ENCODE results near the gene NHLRC4. TPM values are rescaled to one million over a fixed set of nuclear protein-coding genes. Genes with fewer than 3 reads are reported as not detected.

NHLRC4 gene
- polyA plus RNA-seq, 2 of the 4 experiments (the other 2 are of a cell fraction) = 0.03 to 0.09 TPM

- no peak for TF ChIP-seq HMGXB4 (CRISPR knock-in tag; IDR thresholded peaks at IDR 0.05; ENCODE audit: borderline replicate concordance)
Observed at GRCh38 chr16:553601-554296, 13.1 kb upstream of the NHLRC4 start (continued).

- H3K27ac ChIP-seq = no peak overlapping the region
- ChIA-PET POLR2A (no interaction called here), CTCF (interaction anchor here (1.0 to 1.4 kb wide), 2 partner anchors 24 to 113 kb away, joined by 3 to 4 read pairs; no protein-coding TSS in a partner anchor)
- WGBS (ENCODE audit: missing lambda C conversion rate) = 90% methylated on average over 11 of the region's 11 CpGs
- no peak overlapping the region for H3K4me3 ChIP-seq
- no peak overlapping the region for H3K4me2 ChIP-seq
- TF ChIP-seq RFX5 (IDR thresholded peaks at IDR 0.05) = no peak
- TF ChIP-seq TP53 (CRISPR knock-in tag; IDR thresholded peaks at IDR 0.05) = no peak
- TF ChIP-seq NR3C1 (IDR thresholded peaks at IDR 0.05) = no peak
- TF ChIP-seq ZC3H11A (IDR thresholded peaks at IDR 0.05) = no peak
- TF ChIP-seq ZSCAN20 (CRISPR knock-in tag; IDR thresholded peaks at IDR 0.05) = no peak
- no peak for TF ChIP-seq BHLHE40 (IDR thresholded peaks at IDR 0.05; ENCODE audit: low read depth, low read length)
- TF ChIP-seq RNF2 (IDR thresholded peaks at IDR 0.05; ENCODE audit: borderline replicate concordance, low read depth) = no peak
- TF ChIP-seq, protein P1, sequence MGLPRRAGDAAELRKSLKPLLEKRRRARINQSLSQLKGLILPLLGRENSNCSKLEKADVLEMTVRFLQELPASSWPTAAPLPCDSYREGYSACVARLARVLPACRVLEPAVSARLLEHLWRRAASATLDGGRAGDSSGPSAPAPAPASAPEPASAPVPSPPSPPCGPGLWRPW (IDR thresholded peaks at IDR 0.05) = no peak
- no peak for TF ChIP-seq HDAC2 (IDR thresholded peaks at IDR 0.05)
- no peak for TF ChIP-seq HOXA7 (CRISPR knock-in tag; IDR thresholded peaks at IDR 0.05)
- no peak for TF ChIP-seq SREBF2 (IDR thresholded peaks at IDR 0.05)
- no peaks in the 10 kb centered on the region for H3K9me3 ChIP-seq
- DNase-seq (ENCODE audit: low read depth in 1 of 2, low spot score in 1 of 2) (no peak), FAIRE-seq (no peak), ATAC-seq (no peak)
- H3K4me1 ChIP-seq = no peaks in the 10 kb centered on the region
Observed at GRCh38 chr16:554297-554621, 12.5 kb upstream of the NHLRC4 start.

DNA sequence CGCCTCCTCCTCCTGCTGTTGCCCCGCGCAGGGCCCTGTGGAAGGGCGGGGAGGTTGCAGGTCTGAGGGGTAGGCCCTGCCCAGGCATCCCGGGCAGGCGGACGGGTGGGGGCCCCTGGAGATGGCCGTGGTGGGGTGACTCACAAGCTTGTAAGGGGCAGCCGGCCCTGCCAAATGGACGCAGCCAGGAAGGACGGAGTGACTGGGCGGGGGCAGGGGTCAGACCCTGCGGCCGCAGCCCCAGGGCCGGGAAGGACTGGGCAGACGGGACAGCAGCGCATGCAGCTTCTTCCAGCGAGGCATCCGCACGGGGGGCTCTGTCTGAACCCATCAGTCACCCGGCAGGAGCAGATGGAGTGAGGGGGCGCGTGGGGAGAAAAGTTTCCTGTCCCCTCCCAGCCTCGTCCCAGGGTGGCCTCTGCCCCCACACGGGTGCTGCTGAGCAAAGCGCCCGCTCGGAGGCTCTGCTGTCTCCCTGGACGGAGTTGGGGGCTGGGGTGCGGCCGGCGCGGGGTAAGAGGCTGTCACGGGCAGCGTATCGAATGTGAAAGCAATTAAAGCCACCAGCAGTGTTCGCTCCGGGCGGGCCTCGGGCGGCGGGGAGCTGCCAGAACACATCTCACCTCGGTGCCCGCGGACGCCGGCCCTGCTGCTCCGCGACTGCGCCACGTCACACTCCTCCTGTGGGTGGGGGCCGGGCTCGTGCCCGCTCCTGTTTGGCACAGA is 12.0 kb upstream of the NHLRC4 start:
- Histone ChIP-seq H3K27ac (no peak overlapping the region), H3K4me2 (no peak overlapping the region), H3K9me3 (no peaks in the 10 kb centered on the region), H3K4me1 (peaks cover 1% of the 10 kb centered on the region; the same call in 2 of the 3 replicates), H3K4me3 (no peak overlapping the region)
- FAIRE-seq (no peak), ATAC-seq (no peak), DNase-seq (ENCODE audit: low read depth in 1 of 2, low spot score in 1 of 2) (no peak)
- CTCF ChIA-PET = interaction anchor here (1.4 to 6.1 kb wide), 2 partner anchors 8 to 113 kb away, joined by 3 to 24 read pairs; no protein-coding TSS in a partner anchor
- TF ChIP-seq HMGXB4 (CRISPR knock-in tag; IDR thresholded peaks at IDR 0.05; ENCODE audit: borderline replicate concordance) (no peak), RARB (CRISPR knock-in tag; IDR thresholded peaks at IDR 0.05) (no peak), PHF8 (IDR thresholded peaks at IDR 0.05; ENCODE audit: borderline replicate concordance, low read depth) (no peak), HDAC2 (IDR thresholded peaks at IDR 0.05) (no peak), FOXS1 (CRISPR knock-in tag; IDR thresholded peaks at IDR 0.05) (no peak), CBX8 (IDR thresholded peaks at IDR 0.05) (no peak), NFE2L2 (conservative IDR thresholded peaks at IDR 0.05; ENCODE audit: low read length) (no peak), KDM5A (IDR thresholded peaks at IDR 0.05) (no peak), HOXA7 (CRISPR knock-in tag; IDR thresholded peaks at IDR 0.05) (no peak), RCOR1 (IDR thresholded peaks at IDR 0.05; ENCODE audit: low read depth, low read length) (no peak), HEYL (CRISPR knock-in tag; IDR thresholded peaks at IDR 0.05) (no peak), ZNF302 (CRISPR knock-in tag; IDR thresholded peaks at IDR 0.05) (no peak), MAZ (IDR thresholded peaks at IDR 0.05; ENCODE audit: borderline replicate concordance, low read depth, low read length) (no peak), MAFK (IDR thresholded peaks at IDR 0.05; ENCODE audit: partially characterized antibody) (no peak), HOXB5 (CRISPR knock-in tag; IDR thresholded peaks at IDR 0.05) (no peak), SMC3 (IDR thresholded peaks at IDR 0.05) (no peak), JUN (IDR thresholded peaks at IDR 0.05) (no peak), NR3C1 (IDR thresholded peaks at IDR 0.05) (no peak)
- TF ChIP-seq, protein P1 (IDR thresholded peaks at IDR 0.05) = no peak
- 84% methylated on average over 39 of the region's 54 CpGs for WGBS (ENCODE audit: missing lambda C conversion rate)
- POLR2A ChIA-PET = no interaction called here
